GM23338 (cell line): ENCODE measurements around the gene MELK. TPM values are rescaled to one million over a fixed set of nuclear protein-coding genes. Genes with fewer than 3 reads are reported as not detected.
A peak's percentile ranks its signal among the peaks of the same experiment; 100 is the strongest.

Experiments
- ATAC-seq: fragments of 200-7000 bp; cut with Tn5 transposase; 3 replicates; pipeline ENCODE4 v1.9.1; 2020
- DNase-seq: peaks from one replicate; pipeline ENCODE4 v3.0.0-alpha.2; 2015; ENCODE audit warnings: low spot score
- H2AFZ ChIP-seq: fragments of 200-600 bp; sonication (generic); 2 replicates; pipeline ENCODE4 v1.8.0; 2016; ENCODE audit warnings: antibody characterized with exemption, mild to moderate bottlenecking, moderate library complexity
- H3F3A ChIP-seq: fragments of 200-600 bp; sonication (generic); replicated peaks from 2 replicates; pipeline ENCODE4 v1.8.0; 2017; ENCODE audit warnings: antibody characterized with exemption, mixed run types, low read depth
- H3K27ac ChIP-seq: fragments of 200-600 bp; sonication (generic); 2 replicates; pipeline ENCODE4 v1.6.1; 2016; ENCODE audit warnings: low read depth
- H3K27me3 ChIP-seq: fragments of 200-600 bp; sonication (generic); 2 replicates; pipeline ENCODE4 v1.8.0; 2016; ENCODE audit warnings: mild to moderate bottlenecking, mixed run types, moderate library complexity; ENCODE audit not compliant: insufficient read depth
- H3K36me3 ChIP-seq: fragments of 200-600 bp; sonication (generic); 2 replicates; pipeline ENCODE4 v1.8.0; 2016; ENCODE audit warnings: mild to moderate bottlenecking; ENCODE audit not compliant: insufficient read depth
- H3K4me1 ChIP-seq: fragments of 200-600 bp; sonication (generic); 2 replicates; pipeline ENCODE4 v1.8.0; 2016; ENCODE audit warnings: mild to moderate bottlenecking, moderate library complexity; ENCODE audit not compliant: insufficient read depth
- H3K4me2 ChIP-seq: fragments of 200-600 bp; sonication (generic); 2 replicates; pipeline ENCODE4 v1.7.1; 2017; ENCODE audit warnings: mixed run types
- H3K4me3 ChIP-seq: fragments of 200-600 bp; sonication (generic); 2 replicates; pipeline ENCODE4 v1.6.1; 2016; ENCODE audit warnings: mixed run types
- H3K79me2 ChIP-seq: fragments of 200-600 bp; sonication (generic); replicated peaks from 2 replicates; pipeline ENCODE4 v1.8.0; 2017; ENCODE audit warnings: mild to moderate bottlenecking; ENCODE audit not compliant: insufficient read depth
- H3K9me2 ChIP-seq: fragments of 200-600 bp; sonication (generic); 2 replicates; pipeline ENCODE4 v1.8.0; 2017; ENCODE audit not compliant: insufficient read depth
- H4K20me1 ChIP-seq: fragments of 200-600 bp; sonication (generic); replicated peaks from 2 replicates; pipeline ENCODE4 v1.8.0; 2017; ENCODE audit warnings: mild to moderate bottlenecking; ENCODE audit not compliant: insufficient read depth
- H3K27ac Mint-ChIP-seq: 2 replicates; pipeline ENCODE4 v1.8.0; 2020; ENCODE audit warnings: inconsistent platforms, mild to moderate bottlenecking, moderate library complexity, mixed read lengths
- H3K27me3 Mint-ChIP-seq: 3 replicates; pipeline ENCODE4 v1.8.0; 2022; ENCODE audit warnings: low read depth, mild to moderate bottlenecking, moderate library complexity, mixed read lengths, inconsistent platforms; ENCODE audit not compliant: insufficient read depth, poor library complexity
- H3K36me3 Mint-ChIP-seq: 3 replicates; pipeline ENCODE4 v1.8.0; 2021; ENCODE audit warnings: low read depth, mild to moderate bottlenecking, inconsistent platforms, moderate library complexity, mixed read lengths
- H3K4me1 Mint-ChIP-seq: 3 replicates; pipeline ENCODE4 v1.8.0; 2020; ENCODE audit warnings: mild to moderate bottlenecking, inconsistent platforms, mixed read lengths
- H3K4me3 Mint-ChIP-seq: 3 replicates; pipeline ENCODE4 v1.8.0; 2021; ENCODE audit warnings: moderate library complexity, mild to moderate bottlenecking, inconsistent platforms, mixed read lengths
- H3K9me3 Mint-ChIP-seq: 3 replicates; pipeline ENCODE4 v1.8.0; 2020; ENCODE audit warnings: moderate library complexity, mild to moderate bottlenecking, inconsistent platforms, mixed read lengths
- CREB1 ChIP-seq: fragments of 250-450 bp; sonication (Bioruptor Pico); IDR thresholded peaks from 2 replicates; pipeline ENCODE4 v1.5.0; 2020; ENCODE audit warnings: low read depth, mild to moderate bottlenecking, moderate library complexity
- EZH2 ChIP-seq: fragments of 200-600 bp; sonication (generic); IDR thresholded peaks from one replicate; pipeline ENCODE4 v1.8.0; 2017; ENCODE audit warnings: antibody characterized with exemption, mild to moderate bottlenecking, low read depth; ENCODE audit not compliant: unreplicated experiment
- JUNB ChIP-seq: IDR thresholded peaks from one replicate; pipeline ENCODE4 v1.6.1; 2016; ENCODE audit warnings: antibody characterized with exemption; ENCODE audit not compliant: unreplicated experiment
- NANOG ChIP-seq: IDR thresholded peaks from 2 replicates; pipeline ENCODE4 v1.6.1; 2016; ENCODE audit warnings: antibody characterized with exemption, borderline replicate concordance
- POLR2AphosphoS5 ChIP-seq: IDR thresholded peaks from 2 replicates; pipeline ENCODE4 v1.6.1; 2016; ENCODE audit warnings: antibody characterized with exemption, low read depth
- STAT1 ChIP-seq: IDR thresholded peaks from one replicate; pipeline ENCODE4 v1.6.1; 2016; ENCODE audit warnings: antibody characterized with exemption; ENCODE audit not compliant: unreplicated experiment
- ZNF331 ChIP-seq: fragments of 250-450 bp; sonication (Bioruptor Pico); IDR thresholded peaks from 2 replicates; pipeline ENCODE4 v1.5.0; 2020; ENCODE audit warnings: low read depth, mild to moderate bottlenecking, moderate library complexity
- ZNF462 ChIP-seq: fragments of 250-450 bp; sonication (Bioruptor Pico); IDR thresholded peaks from 2 replicates; pipeline ENCODE4 v1.5.0; 2020; ENCODE audit warnings: mild to moderate bottlenecking, moderate library complexity
- polyA plus RNA-seq: library from polyadenylated mRNA; unstranded; fragments of >200 nt; fragmentation: Nextera tagmentation; extraction: Ambion mirVana; gene quantifications from 2 replicates; pipeline ENCODE4 v1.2.1, GENCODE V29; 2016
- total RNA-seq: library from RNA; depleted of rRNA; stranded (reverse); fragments of >200 nt; shearing (Covaris generic); gene quantifications from 2 replicates; pipeline ENCODE4 v1.2.3, GENCODE V29; 2014
- TF ChIP-seq, protein P1 (sequence below): IDR thresholded peaks from 2 replicates; pipeline ENCODE4 v1.6.1; 2016; ENCODE audit warnings: antibody characterized with exemption
- TF ChIP-seq, protein P2 (sequence below): IDR thresholded peaks from one replicate; pipeline ENCODE4 v1.6.1; 2018; ENCODE audit warnings: antibody characterized with exemption; ENCODE audit not compliant: unreplicated experiment
- TF ChIP-seq, protein P3 (sequence below), 2 experiments: fragments of 200-600 bp in 1 of 2; sonication (generic) in 1 of 2; conservative IDR thresholded peaks; 2 replicates each; pipeline versions ENCODE4 v1.5.1 to v1.6.1; 2016 to 2017; ENCODE audit warnings: antibody characterized with exemption in 2 of 2, low read depth in 2 of 2, mild to moderate bottlenecking in 2 of 2, moderate library complexity in 1 of 2

Gene MELK
- total and polyA plus RNA-seq, 2 experiments from 2014 or later, result 37.2 to 55.7 TPM

GRCh38 chr9:36594213-36594612 is 21.5 kb downstream of the MELK start (continued):
- no peak for TF ChIP-seq STAT1
- TF ChIP-seq CREB1 (CRISPR knock-in tag), result no peak
- no peak for TF ChIP-seq POLR2AphosphoS5
- TF ChIP-seq ZNF462, result no peak
- TF ChIP-seq, protein P1, sequence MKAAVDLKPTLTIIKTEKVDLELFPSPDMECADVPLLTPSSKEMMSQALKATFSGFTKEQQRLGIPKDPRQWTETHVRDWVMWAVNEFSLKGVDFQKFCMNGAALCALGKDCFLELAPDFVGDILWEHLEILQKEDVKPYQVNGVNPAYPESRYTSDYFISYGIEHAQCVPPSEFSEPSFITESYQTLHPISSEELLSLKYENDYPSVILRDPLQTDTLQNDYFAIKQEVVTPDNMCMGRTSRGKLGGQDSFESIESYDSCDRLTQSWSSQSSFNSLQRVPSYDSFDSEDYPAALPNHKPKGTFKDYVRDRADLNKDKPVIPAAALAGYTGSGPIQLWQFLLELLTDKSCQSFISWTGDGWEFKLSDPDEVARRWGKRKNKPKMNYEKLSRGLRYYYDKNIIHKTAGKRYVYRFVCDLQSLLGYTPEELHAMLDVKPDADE, result no peak
- no peak for TF ChIP-seq ZNF331 (CRISPR knock-in tag)

DNA sequence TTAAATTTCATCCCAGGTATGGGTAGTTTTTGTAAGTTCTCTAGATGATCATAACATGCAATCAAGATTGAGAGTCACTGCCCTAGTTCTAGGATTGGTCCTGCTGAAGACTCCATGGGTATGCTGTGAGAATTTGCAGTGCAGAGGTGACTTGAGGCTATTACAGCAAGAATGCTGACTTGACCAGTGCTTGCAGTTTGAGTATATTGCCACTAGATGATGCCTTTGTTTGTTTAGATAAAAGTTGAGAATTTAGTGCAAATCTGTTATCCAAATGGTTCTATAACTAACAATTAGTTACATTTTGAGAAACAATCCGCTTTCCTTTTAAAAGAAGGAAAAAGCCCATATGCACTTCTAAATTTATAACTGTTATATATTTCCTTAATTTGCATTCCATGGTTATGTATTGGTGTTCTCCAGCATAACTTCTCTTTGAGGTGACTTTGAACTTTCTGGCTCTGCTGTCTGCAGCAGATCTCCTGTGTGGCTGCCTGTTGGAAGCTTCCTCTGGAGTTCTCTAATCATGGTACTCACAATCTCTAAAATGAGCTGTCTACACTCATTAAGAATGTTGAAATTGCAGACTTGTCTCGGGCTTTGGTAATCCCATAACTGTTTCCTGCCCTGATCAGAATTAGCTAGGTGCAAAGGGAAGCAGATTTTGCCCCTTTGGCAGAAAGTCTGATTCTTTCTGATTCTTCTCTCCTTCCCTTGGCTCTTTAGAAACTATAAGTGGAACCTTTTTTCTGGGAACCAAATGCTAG is 24.9 kb downstream of the MELK start:
- Histone ChIP-seq H3K79me2 (0 out of 2 replicates have a peak, but pooled peaks cover 2% of the 10 kb centered on the region), H3F3A (0 out of 2 replicates have a peak, but pooled peaks cover 2% of the 10 kb centered on the region), H3K4me1 (no peaks in the 10 kb centered on the region), H3K27ac (no peak overlapping the region), H4K20me1 (peaks cover 12% of the 10 kb centered on the region), H2AFZ (no peak overlapping the region), H3K4me2 (no peak overlapping the region), H3K27me3 (no peaks in the 10 kb centered on the region), H3K9me2 (no peaks in the 10 kb centered on the region), H3K4me3 (no peak overlapping the region), H3K36me3 (peaks cover 40% of the 10 kb centered on the region)
- Mint-ChIP-seq H3K9me3 (no peaks in the 10 kb centered on the region; the same call in 2 of the 3 replicates), H3K4me3 (no peak overlapping the region), H3K27me3 (no peaks in the 10 kb centered on the region), H3K27ac (no peak overlapping the region), H3K36me3 (peaks cover 68% of the 10 kb centered on the region), H3K4me1 (no peaks in the 10 kb centered on the region)
- peak; percentile 77 for ATAC-seq
- peak; percentile 62 for DNase-seq
- TF ChIP-seq, protein P2, sequence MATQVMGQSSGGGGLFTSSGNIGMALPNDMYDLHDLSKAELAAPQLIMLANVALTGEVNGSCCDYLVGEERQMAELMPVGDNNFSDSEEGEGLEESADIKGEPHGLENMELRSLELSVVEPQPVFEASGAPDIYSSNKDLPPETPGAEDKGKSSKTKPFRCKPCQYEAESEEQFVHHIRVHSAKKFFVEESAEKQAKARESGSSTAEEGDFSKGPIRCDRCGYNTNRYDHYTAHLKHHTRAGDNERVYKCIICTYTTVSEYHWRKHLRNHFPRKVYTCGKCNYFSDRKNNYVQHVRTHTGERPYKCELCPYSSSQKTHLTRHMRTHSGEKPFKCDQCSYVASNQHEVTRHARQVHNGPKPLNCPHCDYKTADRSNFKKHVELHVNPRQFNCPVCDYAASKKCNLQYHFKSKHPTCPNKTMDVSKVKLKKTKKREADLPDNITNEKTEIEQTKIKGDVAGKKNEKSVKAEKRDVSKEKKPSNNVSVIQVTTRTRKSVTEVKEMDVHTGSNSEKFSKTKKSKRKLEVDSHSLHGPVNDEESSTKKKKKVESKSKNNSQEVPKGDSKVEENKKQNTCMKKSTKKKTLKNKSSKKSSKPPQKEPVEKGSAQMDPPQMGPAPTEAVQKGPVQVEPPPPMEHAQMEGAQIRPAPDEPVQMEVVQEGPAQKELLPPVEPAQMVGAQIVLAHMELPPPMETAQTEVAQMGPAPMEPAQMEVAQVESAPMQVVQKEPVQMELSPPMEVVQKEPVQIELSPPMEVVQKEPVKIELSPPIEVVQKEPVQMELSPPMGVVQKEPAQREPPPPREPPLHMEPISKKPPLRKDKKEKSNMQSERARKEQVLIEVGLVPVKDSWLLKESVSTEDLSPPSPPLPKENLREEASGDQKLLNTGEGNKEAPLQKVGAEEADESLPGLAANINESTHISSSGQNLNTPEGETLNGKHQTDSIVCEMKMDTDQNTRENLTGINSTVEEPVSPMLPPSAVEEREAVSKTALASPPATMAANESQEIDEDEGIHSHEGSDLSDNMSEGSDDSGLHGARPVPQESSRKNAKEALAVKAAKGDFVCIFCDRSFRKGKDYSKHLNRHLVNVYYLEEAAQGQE, result no peak
- TF ChIP-seq, protein P3, sequence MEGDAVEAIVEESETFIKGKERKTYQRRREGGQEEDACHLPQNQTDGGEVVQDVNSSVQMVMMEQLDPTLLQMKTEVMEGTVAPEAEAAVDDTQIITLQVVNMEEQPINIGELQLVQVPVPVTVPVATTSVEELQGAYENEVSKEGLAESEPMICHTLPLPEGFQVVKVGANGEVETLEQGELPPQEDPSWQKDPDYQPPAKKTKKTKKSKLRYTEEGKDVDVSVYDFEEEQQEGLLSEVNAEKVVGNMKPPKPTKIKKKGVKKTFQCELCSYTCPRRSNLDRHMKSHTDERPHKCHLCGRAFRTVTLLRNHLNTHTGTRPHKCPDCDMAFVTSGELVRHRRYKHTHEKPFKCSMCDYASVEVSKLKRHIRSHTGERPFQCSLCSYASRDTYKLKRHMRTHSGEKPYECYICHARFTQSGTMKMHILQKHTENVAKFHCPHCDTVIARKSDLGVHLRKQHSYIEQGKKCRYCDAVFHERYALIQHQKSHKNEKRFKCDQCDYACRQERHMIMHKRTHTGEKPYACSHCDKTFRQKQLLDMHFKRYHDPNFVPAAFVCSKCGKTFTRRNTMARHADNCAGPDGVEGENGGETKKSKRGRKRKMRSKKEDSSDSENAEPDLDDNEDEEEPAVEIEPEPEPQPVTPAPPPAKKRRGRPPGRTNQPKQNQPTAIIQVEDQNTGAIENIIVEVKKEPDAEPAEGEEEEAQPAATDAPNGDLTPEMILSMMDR (conservative IDR thresholded peaks at IDR 0.05; ENCODE audit: low read depth in 2 of 2), result peak; percentile 33 to 56
- TF ChIP-seq NANOG, result no peak
- no peak for TF ChIP-seq EZH2
- TF ChIP-seq JUNB, result no peak
- TF ChIP-seq CREB1 (CRISPR knock-in tag), result no peak
